NCI-H748 treated with DMSO at 0.1 percent for 48 hours (cell line): ENCODE results near the gene PLPP3.

ENCODE experiments used
- DNase-seq: peaks from one replicate; lab custom pipeline; 2025; lab: John Stamatoyannopoulos, UW

Gene PLPP3

DNA sequence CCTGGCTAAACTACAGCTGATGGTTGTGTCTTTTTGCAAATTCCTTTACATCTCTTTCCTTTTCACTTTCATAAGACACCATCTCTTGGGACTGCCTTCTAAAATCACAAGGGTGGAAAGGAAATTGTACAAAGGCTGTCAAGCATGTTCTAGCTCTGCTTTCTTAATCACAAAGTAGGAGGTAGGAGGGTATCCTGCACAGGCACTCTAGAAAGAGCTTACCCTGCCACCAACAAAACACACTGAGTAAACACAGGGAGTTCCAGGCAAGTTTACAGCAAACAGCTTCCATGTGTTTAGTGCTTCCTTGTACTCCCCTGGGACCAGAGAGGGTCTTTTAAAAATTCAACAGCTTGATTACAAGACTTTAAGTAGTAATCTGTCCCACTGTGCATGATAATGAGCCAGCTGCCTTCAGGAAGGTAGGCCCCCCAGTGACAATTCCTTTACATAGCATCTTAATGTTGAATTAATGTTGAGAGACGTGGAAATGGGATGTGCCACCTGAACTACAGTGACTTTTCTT, 2.4 kb downstream of the PLPP3 start:
- DNase-seq = no peak

DNA sequence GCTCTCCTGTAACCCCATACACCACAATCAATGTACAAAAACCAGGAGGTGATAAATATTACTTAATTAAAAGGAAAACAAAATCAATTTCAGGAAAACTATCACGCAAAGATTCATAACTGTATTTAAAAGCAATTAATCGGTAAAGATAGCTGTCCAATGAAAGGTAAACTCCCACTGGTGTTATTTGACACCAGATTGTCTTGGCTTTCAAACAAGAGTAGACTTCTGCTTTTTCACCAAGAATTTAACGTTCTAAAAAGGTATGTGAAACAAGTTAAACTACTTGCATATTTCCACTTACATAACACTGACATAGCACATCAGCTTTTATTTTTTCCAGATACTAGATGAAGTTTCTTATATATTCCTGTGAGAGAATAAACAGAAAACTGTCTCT, 3.5 kb downstream of the PLPP3 start:
- no peak for DNase-seq

DNA sequence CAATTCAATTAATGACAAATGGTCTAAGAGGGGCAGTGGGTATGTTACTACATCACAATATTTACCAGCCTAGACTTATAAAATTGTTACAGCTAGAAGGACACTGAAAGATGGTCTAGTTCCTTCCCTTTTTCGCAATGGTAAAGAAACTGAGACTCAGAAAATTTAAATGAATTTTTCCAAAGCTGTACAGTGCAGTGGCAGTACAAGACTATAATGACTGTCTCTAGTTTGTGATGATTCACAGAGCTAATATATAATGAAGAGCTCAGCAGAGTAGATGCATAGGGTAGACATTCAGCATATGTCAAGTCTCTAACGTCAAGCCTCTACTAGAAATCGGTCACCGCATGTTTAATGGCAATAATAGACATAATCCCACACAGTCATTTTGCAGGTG, 4.6 kb downstream of the PLPP3 start:
- no peak for DNase-seq

DNA sequence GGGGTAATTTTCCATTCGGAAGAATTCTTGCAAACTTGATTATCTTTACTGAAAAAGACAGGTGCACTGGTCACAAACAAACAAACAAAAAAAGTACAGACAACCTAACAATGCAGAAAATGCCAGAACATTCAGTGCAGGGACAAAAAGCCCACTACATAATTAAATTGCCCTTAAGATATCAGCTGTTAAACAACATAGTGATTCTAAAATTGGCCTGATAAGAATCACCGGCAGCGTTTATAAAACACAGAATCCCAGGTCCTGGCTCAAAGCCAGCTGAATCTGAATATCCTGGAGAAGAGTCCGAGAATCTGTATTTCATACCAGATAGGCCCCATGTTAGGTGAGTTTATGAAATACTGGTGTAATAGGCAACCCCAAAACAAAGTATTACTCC, 6.1 kb downstream of the PLPP3 start:
- DNase-seq = no peak

DNA sequence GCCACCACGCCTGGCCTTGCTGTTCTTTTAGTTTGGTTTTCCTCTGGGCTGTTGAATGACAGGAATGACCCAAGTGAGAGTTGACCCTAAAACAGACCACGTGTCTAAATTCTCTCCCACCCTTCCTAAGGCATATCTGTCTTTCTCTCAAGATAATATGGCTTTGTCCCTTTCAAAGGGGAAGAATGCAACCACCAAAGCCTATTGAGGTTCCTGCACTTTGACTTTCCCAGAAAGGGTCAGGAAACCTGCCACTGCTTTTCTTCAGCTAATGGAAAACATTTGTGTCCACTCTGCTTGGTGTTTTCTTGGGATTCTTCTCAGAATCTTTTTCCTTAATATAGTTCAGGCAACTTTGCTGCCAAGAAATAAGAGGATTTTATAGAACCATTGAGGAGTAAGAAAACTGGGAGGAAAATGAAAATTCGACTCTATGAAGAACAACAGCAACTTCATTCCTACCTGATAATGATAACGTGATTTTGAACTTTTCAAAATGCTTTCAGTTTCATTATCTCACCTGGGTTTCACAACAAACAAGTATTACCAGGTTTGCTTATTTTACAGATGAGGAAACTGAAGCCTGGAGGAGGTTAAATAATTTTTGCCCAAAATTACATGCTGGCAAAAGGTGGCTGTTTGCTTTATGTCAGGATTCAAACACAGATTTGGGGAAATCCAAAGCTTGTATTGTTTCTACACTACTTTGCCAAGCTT, 6.9 kb downstream of the PLPP3 start:
- DNase-seq = no peak

DNA sequence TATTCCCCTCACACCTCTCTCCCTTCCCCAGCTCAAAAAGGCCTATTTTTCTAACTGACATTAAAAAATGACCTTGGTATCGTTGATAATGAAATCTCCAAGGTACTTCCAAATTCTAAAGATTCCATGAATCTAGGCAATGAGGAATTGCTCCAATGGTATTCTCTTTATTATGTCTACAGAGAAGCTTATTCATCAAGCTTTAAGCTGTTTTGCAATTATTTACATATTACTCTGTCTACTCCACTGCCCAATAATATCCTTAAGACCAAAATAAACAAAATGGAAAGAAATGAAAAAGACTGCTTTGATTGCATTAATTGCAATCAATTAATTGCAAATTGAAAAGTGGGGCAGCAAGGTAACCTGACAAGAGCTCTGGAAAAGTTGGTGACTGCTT, 7.9 kb downstream of the PLPP3 start:
- no peak for DNase-seq

DNA sequence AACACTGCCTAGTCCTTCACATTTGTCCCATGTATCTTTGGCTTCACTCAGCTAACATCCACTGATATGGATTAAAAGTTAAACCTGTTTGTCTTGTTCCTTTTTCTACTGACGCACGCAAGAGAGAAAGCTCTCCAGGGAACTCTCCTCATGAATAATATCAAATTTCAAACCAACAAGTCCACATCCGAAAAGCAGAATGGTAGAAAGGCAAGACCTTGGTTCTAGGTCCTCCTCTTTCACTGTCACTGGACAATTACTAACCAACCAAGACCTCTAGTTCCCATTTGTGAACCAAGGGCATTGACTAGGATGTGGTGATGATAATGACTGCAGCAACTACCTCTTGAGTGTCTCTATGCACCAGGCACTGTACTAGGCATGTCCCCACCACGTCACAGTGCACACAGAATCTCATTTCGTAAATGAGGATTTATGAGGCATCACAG, 8.4 kb downstream of the PLPP3 start:
- no peak for DNase-seq

DNA sequence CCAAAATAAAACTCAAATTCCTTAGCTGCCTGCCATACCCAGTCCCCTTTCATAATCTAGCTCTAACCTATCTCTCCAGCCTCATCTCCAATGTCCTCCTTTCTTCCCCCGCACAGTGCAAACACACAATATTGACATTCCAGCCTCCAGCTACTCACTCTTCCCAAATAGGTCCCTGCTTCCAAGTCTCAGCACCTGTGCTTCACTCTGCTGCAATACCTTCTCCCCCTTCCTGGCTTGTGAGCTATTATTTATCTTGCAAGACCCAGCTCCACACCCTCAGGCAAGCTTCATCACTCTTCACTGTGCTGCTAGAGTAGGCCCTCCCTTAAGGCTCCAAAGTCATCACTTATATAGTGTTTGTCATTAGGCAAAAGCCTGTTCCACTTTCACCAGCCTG, 9.7 kb downstream of the PLPP3 start:
- DNase-seq = no peak

DNA sequence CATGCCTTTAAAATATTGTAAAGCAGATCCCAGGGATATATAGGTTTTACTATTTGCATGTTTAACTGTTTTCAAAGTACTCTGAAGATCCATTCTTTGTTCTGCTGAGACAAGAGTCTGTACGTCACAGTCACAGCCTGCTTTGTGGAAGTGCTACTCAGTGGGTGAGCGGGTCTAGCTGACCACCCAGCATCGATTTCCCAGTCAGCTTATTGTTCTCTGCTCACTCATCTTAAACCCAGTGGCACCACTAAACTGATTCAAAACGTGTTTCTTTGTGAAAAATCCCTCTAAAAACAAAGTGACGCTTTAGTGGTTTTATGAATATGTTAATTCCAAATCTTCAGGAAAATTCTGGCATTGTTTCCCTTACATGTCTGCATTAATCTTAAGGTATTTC, 12.4 kb downstream of the PLPP3 start:
- no peak for DNase-seq

DNA sequence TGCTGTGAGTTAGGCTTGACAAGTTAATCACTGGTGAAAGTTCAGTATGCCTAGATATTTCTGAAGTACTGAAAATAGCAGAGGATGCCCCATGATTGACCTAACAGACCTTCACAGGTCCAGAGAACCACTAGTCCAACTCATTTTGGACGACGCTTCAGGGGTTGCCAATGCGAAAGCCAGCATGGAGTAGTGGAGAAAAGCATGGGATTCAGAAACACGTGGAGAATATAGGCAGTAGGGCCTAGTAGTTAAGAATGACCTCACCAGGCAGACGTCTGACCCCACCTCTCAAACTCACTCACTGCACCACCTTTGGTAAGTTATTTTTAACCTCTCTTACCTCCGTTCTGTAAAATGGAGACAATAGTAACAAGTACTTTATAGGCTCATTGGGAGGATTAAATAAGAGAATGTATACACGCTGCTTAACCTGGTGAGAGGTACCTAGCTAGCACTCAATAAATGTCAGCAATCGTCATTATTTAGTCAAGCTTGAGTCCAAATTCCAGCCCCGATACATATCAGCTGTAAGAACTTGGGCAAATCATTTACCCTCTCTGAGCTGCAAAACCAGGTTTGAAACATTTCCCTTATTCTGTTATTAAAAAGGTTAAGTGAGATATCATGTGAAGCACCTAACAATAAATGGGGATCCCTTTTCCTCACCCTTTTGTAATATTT, 13.2 kb downstream of the PLPP3 start:
- no peak for DNase-seq

DNA sequence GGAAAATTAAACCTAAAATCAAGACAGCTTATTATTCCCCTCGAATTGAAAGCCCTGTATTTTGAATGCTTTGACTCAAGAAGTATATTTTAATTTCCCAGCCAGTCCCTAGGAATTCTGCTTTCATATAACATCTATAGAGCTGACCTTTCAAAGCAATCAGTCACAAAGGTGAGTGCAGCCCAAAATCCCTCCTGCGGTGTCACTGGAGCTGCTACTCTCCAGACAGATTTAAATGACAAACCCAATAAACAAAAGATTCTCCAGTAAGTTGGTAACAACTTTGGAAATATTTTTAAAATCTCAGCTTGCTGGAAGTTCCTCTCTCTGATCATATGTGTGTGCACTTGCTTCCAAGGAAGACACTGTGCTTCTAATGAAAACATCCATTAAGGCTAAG, 14.7 kb downstream of the PLPP3 start:
- DNase-seq = no peak

DNA sequence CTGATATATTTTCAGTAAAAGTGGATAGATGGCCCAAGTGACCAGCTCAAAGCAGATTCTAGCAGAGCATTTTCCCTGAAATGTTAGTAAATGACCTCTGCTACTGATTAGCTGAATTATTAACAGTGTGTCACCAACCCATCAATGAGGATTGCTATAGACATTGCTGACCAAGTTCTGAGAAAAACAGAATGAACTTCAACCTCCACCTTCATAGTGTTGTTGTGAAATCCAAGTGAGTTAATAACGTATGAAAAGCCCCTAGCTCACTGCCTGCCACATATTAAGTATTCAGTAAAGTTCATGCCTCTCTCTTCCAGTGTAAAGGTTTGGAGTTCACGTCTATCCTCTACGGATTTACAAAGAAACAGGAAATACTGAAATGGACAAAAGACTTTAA, 15.8 kb downstream of the PLPP3 start:
- no peak for DNase-seq

DNA sequence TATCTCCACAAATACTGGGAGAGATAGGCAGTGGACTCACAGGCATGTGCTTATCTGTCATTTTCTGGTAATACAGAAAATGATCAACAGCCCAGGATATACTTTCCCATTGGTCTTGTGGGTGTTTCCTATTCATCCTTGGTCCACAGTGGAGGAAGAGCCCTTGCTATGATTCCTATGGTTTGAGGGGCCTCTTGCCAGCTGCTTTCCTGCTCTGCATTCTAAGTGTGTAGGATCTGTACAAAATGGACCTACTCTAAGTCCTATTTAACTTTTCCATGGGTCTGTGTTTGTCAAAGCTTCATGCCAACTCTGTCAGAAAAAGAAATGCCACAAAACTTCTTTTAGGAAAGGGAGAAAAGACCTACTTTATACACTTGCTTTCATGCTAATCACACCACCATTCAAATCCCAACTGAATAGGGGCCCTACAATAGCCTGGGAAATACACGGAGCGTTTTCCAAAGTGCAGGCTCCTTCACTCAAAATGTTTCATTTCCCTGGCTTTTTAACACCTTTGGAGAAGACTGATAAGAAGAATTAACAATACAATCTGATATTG, 16.4 kb downstream of the PLPP3 start:
- DNase-seq = no peak

DNA sequence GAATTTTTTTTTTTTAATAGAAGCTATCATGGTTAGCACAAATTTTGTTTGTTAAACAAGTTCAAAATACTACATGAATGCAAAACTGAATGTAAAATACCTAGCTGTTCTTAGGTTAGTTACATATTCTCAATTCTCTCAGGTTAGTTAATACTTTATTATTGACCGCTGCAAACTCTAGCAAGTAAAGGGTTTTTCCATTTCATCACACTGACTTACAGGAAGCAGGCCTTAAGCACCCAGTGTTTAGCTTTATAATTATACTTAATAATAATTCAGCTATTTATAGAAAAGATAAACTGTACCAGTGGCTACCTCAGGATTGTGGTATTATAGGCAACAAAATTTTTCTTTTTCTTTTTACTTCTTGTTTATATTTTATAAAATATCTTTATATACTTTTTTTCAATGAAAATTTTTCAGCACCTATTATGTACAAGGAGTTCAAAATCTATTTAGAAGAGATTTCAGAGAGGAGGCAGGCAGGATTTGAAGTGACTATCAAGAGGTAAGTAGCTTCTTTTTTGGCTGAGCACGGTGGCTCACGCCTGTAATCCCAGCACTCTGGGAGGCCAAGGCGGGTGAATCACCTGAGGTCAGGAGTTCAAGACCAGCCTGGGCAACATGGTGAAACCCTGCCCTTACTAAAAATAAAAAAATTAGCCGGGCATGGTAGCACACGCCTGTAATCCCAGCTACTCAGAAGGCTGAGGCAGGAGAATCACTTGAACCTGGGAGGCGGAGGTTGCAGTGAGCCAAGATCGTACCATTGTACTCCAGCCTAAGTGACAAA, 17.9 kb downstream of the PLPP3 start:
- DNase-seq = no peak

DNA sequence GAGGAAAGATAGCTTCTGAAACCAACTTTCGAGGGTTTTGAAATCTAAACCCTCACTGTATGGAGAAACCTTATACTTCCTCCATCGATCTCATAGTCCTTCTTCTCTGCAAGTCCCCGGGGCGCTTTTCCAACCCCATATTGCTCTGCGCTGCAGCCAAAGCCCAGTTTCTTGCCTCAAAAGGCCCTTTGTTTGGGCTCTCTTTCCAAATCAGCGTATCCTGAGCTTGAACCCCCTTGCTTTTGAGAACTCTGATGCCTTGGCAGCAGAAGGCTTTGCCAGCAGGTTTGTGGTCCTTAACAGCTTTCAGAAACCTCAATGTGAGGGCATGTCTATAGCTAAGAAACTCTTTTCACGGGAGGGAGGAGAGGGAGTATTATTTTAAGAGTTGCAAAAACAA, 21.6 kb downstream of the PLPP3 start:
- DNase-seq = no peak

DNA sequence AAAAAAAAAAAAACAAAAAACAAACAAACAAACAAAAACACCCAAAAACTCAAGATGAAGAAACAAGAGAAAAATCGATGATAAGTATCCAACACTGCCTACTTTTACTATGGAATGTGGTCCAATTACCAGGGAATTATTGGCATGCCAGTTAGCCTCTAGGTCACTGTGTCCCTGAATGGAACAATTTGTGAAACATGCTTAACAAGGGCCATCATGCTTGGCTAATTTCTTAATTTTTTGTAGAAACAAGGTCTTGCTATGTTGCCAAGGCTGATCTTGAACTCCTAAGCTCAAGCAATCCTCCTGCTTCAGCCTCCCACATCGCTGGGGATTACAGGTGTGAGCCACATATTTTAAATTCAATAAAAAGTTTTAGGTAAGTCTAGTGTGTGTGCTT, 23.9 kb downstream of the PLPP3 start:
- no peak for DNase-seq

DNA sequence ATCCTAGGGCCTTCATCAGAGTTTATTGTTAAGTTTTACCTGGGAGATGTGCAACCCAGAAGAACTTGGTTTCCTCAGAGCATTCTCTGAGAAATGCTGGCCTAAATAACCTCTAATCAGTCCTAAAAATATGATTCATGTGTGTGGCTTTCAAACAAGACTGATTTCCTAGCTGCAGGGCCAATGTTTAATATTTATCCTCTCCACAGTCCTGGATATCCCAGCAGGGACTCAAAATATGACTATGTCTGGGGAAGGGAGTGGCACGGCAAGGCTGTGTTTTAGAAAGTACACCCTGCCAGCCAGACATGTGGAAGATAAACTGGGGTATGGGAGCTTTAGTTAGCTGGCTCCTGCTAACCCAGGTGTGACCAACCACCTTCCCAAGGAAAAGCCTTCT, 26.3 kb downstream of the PLPP3 start:
- DNase-seq = no peak

DNA sequence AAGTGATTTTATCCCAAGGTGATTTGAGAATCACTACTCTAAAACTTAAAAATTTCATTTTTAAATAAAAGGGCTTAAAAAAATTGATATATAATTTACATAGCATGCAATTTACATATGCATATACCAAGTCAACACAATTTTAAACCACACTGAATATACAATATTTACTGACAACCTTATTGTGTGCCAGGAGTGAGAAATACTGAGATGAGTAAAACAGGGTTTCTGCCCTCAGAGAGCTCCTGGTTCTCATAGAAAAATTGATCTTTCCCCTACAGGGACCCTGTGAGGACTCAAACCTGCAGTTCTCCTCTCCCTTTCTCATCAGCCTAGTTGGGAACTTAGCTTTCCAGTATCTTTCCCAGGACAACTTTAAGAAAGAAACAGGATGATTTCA, 27.0 kb downstream of the PLPP3 start:
- DNase-seq = no peak

DNA sequence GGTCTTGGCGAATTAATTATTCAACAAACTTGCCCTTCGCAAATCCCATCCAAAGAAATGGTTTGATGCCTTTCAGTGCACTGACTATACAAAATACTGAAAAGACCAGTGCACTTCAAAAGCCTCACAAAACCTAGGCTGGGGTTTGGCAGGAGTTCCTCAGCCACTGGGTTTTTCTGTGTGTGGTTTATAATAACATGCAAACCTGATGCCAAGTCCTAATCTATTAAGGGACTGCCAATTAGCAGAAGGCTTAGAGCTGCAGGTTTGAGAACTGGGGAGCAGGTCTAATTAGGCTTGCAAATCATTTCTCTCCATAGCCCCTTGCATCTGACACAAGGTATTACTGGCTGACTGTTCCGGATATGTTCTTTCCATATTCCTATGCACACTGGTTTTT, 27.7 kb downstream of the PLPP3 start:
- no peak for DNase-seq

DNA sequence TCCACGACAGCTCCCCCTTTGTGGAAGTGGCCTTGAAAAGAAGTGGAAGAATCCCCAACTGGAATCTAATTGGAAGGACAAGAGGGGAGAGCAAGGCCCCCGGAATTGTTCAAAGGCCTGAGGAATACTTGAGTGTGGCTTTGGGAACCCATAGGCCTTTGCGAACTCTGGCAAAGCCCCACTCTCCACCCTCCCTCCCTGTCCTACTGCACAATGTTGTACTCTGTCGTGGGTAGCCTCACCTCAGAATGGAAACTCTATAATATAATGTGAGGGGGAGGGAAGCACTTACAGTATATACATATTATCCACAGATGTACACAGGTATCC, 28.5 kb downstream of the PLPP3 start:
- no peak for DNase-seq

DNA sequence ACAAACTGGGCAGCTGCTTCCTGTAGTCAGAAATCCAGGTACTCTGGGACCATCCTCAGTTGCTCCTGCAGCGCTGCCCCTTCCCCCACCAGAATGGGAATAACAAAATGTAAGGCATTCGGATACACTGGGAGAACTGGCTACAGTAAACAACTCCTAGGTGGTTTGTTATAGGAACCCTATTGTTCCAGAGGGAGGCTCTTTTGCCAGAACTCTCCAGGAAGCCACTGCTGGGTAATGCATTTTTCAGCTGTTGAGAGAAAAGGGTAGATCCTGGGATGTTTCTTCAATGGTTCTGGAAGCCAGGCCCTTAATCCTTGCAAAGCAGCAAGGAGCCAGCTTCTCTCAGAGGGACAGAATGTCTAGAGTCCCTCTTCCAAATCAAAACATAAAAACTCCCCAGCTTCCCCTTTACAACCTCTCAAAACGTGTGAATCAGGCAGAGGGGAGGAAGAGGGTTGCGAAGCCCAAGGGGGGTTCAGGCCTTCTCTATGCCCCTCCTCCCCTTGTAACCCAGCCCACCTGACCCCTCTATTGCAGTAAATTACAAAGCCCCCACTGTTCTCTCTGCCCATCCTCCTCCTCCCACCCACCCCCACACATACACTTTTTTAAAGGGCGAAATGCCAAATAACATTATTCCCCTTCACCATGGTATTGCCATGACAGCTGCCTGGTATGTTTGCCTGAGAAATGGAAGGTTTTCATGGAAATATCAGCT, 29.1 kb downstream of the PLPP3 start:
- no peak for DNase-seq

DNA sequence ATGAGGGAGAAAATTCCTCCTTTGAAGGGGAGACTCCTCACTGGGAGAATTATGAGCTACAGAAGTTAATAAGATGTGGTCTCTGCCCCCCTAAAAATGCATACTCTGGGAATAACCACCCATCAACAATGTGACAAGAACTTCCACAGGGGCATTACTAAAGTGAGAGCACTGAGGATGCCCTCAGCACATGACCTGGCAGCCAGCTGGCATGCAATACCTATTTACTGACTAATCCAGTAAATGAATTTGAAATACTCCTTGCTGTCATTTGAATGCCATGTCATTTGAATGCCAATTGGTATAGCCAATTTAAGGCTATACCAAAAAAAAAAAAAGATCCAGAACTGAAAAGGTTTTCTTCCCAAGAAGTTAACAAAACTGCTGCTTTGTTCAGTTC, 30.8 kb downstream of the PLPP3 start:
- no peak for DNase-seq
